ENCODE data around the gene RDX. TPM values are rescaled to one million over a fixed set of nuclear protein-coding genes. Genes with fewer than 3 reads are reported as not detected.

RDX gene
- total and polyA plus RNA-seq, 2 of the 8 experiments (the other 6 are each of a cell fraction or from before 2014, with no cell fraction given) = 27.4 to 100 TPM

DNA sequence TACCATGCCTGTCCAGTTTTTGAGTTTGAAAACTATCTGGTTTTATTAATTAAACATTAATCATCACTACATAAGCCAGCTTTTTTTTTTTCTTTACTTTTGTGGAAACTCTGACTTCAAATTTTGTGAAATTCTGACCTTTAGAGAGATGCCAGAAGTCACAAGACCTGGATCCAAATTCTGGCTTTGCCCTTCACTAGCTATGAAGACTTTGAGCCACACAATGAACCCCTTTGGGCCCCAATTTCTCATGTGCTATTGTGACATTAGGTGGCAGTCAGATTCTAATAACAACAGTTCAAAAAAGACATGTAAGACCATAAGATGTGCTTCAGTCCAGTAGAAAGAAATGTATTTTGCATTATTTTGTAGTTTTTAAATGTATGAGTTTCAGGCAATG, 142.9 kb downstream of the RDX start:
- H2BK15ac ChIP-seq (ENCODE audit: low read length) = no peak overlapping the region
- no peak for FAIRE-seq
- CTCF ChIA-PET (ENCODE audit: partially characterized antibody) = interaction anchor here (0.5 to 1.0 kb wide), 2 partner anchors 9 to 1637 kb away, joined by 3 read pairs; no protein-coding TSS in a partner anchor
- no peaks in the 10 kb centered on the region for H3K79me2 ChIP-seq (ENCODE audit: control insufficient read depth in 1 of 2, insufficient read depth in 2 of 2, low read length in 2 of 2)
- no peak overlapping the region for H3K27ac ChIP-seq (ENCODE audit: low read depth, low read length)
- no peaks in the 10 kb centered on the region for H3K23me2 ChIP-seq (ENCODE audit: low read depth, low read length)
- H2BK5ac ChIP-seq (ENCODE audit: low read depth, low read length) = no peak overlapping the region
- no peak overlapping the region for H3K9ac ChIP-seq (replicated peaks in 1 of 4; ENCODE audit: extremely low read depth in 1 of 4, low read depth in 3 of 4, low read length in 3 of 4)
- no peak overlapping the region for H4K8ac ChIP-seq (ENCODE audit: extremely low read depth, insufficient read depth, low read length)
- no peak overlapping the region for H3K14ac ChIP-seq (ENCODE audit: insufficient read length)
- no peak overlapping the region for H4K91ac ChIP-seq (replicated peaks; ENCODE audit: insufficient read length, low read length)
- no peak overlapping the region for H4K5ac ChIP-seq (ENCODE audit: insufficient read length, low read depth, low read length)
- H3K18ac ChIP-seq (ENCODE audit: extremely low read depth, low read length) = no peak overlapping the region
- H2BK12ac ChIP-seq (ENCODE audit: low read depth, low read length) = no peak overlapping the region
- no peak overlapping the region for H2BK20ac ChIP-seq (ENCODE audit: low read length)
- no peaks in the 10 kb centered on the region for H4K20me1 ChIP-seq (replicated peaks in 1 of 2; ENCODE audit: control insufficient read depth in 1 of 2, insufficient read depth in 2 of 2, low read length in 2 of 2)
- no peak for DNase-seq (ENCODE audit: low read depth in 1 of 2, low spot score in 2 of 2)
- H3K9me3 ChIP-seq (ENCODE audit: insufficient read depth in 2 of 2, low read depth in 1 of 2, low read length in 1 of 2) = no peaks in the 10 kb centered on the region
- H3K4ac ChIP-seq (replicated peaks; ENCODE audit: insufficient read length, low read depth, low read length) = no peak overlapping the region
- no peaks in the 10 kb centered on the region; a peak in 1 of 8 replicates for H3K36me3 ChIP-seq (ENCODE audit: control insufficient read depth in 2 of 4, insufficient read depth in 4 of 4, low read length in 3 of 4)
- POLR2A ChIA-PET (ENCODE audit: partially characterized antibody) = interaction anchor here (0.7 kb wide), 1 partner anchor 1718 kb away, joined by 3 read pairs; no protein-coding TSS in a partner anchor
- no peak overlapping the region for H3K23ac ChIP-seq (ENCODE audit: insufficient read length)
- no peaks in the 10 kb centered on the region for H3K79me1 ChIP-seq (ENCODE audit: low read depth, low read length)
- no peaks in the 10 kb centered on the region for H3K27me3 ChIP-seq (replicated peaks in 1 of 4; ENCODE audit: control insufficient read depth in 3 of 4, extremely low read depth in 1 of 4, insufficient read depth in 3 of 4, low read length in 3 of 4)
- peaks cover 0 to 4% (median 0%) of the 10 kb centered on the region in 4 experiments; a peak in 1 of 7 replicates for H3K4me1 ChIP-seq (replicated peaks in 1 of 4; ENCODE audit: control insufficient read depth in 3 of 4, insufficient read depth in 4 of 4, low read length in 3 of 4)
- H3K56ac ChIP-seq (replicated peaks; ENCODE audit: insufficient read length, low read depth, low read length) = no peak overlapping the region
- no peak overlapping the region for H2BK120ac ChIP-seq (replicated peaks; ENCODE audit: low read depth, low read length)
- H2AK5ac ChIP-seq (ENCODE audit: low read depth, low read length) = no peak overlapping the region
- H3K4me2 ChIP-seq (ENCODE audit: insufficient read depth in 1 of 2, low read depth in 2 of 2, low read length in 2 of 2) = no peak overlapping the region
- no peak for TF ChIP-seq ZNF274 (IDR thresholded peaks at IDR 0.05; ENCODE audit: borderline replicate concordance, extremely low read depth, low read length)
- no peak for TF ChIP-seq POU5F1 (IDR thresholded peaks at IDR 0.05; ENCODE audit: low read depth, low read length)
- TF ChIP-seq GABPA (IDR thresholded peaks at IDR 0.05; ENCODE audit: borderline replicate concordance, insufficient read depth, low read length) = no peak
- TF ChIP-seq SUZ12 (IDR thresholded peaks at IDR 0.05; ENCODE audit: low read length) = no peak
- TF ChIP-seq CHD2 (IDR thresholded peaks at IDR 0.05; ENCODE audit: low read length) = no peak
- TF ChIP-seq RFX5 (IDR thresholded peaks at IDR 0.05; ENCODE audit: borderline replicate concordance, low read depth, low read length) = no peak
- no peak for TF ChIP-seq TEAD4 (IDR thresholded peaks at IDR 0.05; ENCODE audit: low read depth, low read length)
- H2AFZ ChIP-seq (ENCODE audit: low read length) = no peak overlapping the region
- no peak overlapping the region for H3K4me3 ChIP-seq (ENCODE audit: extremely low read depth in 1 of 4, insufficient read depth in 2 of 4, low read depth in 3 of 4, low read length in 4 of 4)

Measured in H1 (cell line).